ENCODE data around the gene KAZN. TPM values are rescaled to one million over a fixed set of nuclear protein-coding genes. Genes with fewer than 3 reads are reported as not detected.
A peak's percentile ranks its signal among the peaks of the same experiment; 100 is the strongest.

KAZN gene
- total RNA-seq, 1 donor from 2014 or later = 33.5 TPM

GRCh38 chr1:14726606-14727005 is 128.1 kb downstream of the KAZN start:
- H3K36me3 ChIP-seq = no peaks in the 10 kb centered on the region
- TF ChIP-seq, protein P1, sequence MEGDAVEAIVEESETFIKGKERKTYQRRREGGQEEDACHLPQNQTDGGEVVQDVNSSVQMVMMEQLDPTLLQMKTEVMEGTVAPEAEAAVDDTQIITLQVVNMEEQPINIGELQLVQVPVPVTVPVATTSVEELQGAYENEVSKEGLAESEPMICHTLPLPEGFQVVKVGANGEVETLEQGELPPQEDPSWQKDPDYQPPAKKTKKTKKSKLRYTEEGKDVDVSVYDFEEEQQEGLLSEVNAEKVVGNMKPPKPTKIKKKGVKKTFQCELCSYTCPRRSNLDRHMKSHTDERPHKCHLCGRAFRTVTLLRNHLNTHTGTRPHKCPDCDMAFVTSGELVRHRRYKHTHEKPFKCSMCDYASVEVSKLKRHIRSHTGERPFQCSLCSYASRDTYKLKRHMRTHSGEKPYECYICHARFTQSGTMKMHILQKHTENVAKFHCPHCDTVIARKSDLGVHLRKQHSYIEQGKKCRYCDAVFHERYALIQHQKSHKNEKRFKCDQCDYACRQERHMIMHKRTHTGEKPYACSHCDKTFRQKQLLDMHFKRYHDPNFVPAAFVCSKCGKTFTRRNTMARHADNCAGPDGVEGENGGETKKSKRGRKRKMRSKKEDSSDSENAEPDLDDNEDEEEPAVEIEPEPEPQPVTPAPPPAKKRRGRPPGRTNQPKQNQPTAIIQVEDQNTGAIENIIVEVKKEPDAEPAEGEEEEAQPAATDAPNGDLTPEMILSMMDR (IDR thresholded peaks at IDR 0.05) = no peak
- H3K27ac ChIP-seq = no peak overlapping the region
- intact Hi-C loops (cut with DNase I) = no loop called here
- ATAC-seq (no peak), DNase-seq (no peak)
- H3K27me3 ChIP-seq = no peaks in the 10 kb centered on the region
- H3K4me3 ChIP-seq = no peak overlapping the region
- no peaks in the 10 kb centered on the region for H3K4me1 ChIP-seq
- no peaks in the 10 kb centered on the region for H3K9me3 ChIP-seq

DNA sequence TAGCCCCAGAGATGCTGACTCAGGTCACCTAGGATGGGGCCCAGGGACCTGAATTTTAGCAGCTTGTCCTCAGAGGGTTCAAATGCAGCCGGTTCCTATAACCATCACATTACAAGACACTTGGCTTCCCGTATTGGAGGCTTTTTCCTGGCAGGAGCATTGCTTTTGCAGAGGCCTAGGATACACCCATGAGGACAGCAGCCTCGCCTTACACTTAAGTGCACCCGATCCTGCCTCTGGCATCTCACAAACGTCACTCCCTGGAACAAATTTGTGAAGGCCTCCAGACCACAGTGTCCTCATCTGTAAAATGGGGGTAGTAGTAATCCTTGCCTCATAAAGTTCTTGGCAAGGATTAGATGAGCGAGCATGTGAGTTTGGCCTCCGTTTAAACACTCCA is 130.0 kb downstream of the KAZN start:
- no peak for ATAC-seq
- H3K4me3 ChIP-seq = no peak overlapping the region
- DNase-seq = no peak
- peaks cover 2% of the 10 kb centered on the region for H3K4me1 ChIP-seq
- H3K36me3 ChIP-seq = no peaks in the 10 kb centered on the region
- H3K9me3 ChIP-seq = no peaks in the 10 kb centered on the region
- intact Hi-C loops (cut with DNase I) = no loop called here
- H3K27me3 ChIP-seq = no peaks in the 10 kb centered on the region
- no peak overlapping the region for H3K27ac ChIP-seq
- TF ChIP-seq, protein P1 (IDR thresholded peaks at IDR 0.05) = no peak

GRCh38 chr1:14732728-14733047 is 134.2 kb downstream of the KAZN start:
- H3K27me3 ChIP-seq = no peaks in the 10 kb centered on the region
- ATAC-seq = no peak
- peaks cover 4% of the 10 kb centered on the region for H3K4me1 ChIP-seq
- no peaks in the 10 kb centered on the region for H3K36me3 ChIP-seq
- H3K9me3 ChIP-seq = no peaks in the 10 kb centered on the region
- DNase-seq = no peak
- TF ChIP-seq, protein P1 (IDR thresholded peaks at IDR 0.05) = no peak
- intact Hi-C loops (cut with DNase I) = no loop called here
- no peak overlapping the region for H3K27ac ChIP-seq
- no peak overlapping the region for H3K4me3 ChIP-seq

GRCh38 chr1:14733048-14733778 is 134.7 kb downstream of the KAZN start:
- Histone ChIP-seq H3K9me3 (no peaks in the 10 kb centered on the region), H3K4me1 (peaks cover 4% of the 10 kb centered on the region), H3K27me3 (no peaks in the 10 kb centered on the region), H3K36me3 (no peaks in the 10 kb centered on the region), H3K27ac (no peak overlapping the region), H3K4me3 (no peak overlapping the region)
- ATAC-seq (peak; percentile 42), DNase-seq (no peak)
- TF ChIP-seq, protein P1 (IDR thresholded peaks at IDR 0.05) = no peak
- intact Hi-C loops (cut with DNase I) = no loop called here

GRCh38 chr1:14733779-14734140 is 135.3 kb downstream of the KAZN start:
- intact Hi-C loops (cut with DNase I) = no loop called here
- Histone ChIP-seq H3K27me3 (peaks cover 1% of the 10 kb centered on the region), H3K4me1 (peaks cover 4% of the 10 kb centered on the region), H3K9me3 (no peaks in the 10 kb centered on the region), H3K27ac (no peak overlapping the region), H3K36me3 (no peaks in the 10 kb centered on the region), H3K4me3 (no peak overlapping the region)
- ATAC-seq (no peak), DNase-seq (no peak)
- TF ChIP-seq, protein P1 (IDR thresholded peaks at IDR 0.05) = no peak

- TF ChIP-seq, protein P1 (IDR thresholded peaks at IDR 0.05) = no peak
- ATAC-seq (no peak), DNase-seq (no peak)
- no peaks in the 10 kb centered on the region for H3K9me3 ChIP-seq
- H3K4me1 ChIP-seq = peaks cover 4% of the 10 kb centered on the region
- intact Hi-C loops (cut with DNase I) = no loop called here
- no peak overlapping the region for H3K4me3 ChIP-seq
- no peaks in the 10 kb centered on the region for H3K36me3 ChIP-seq
- H3K27me3 ChIP-seq = peaks cover 8% of the 10 kb centered on the region
- no peak overlapping the region for H3K27ac ChIP-seq
Observed at GRCh38 chr1:14735841-14736240, 137.4 kb downstream of the KAZN start.

All from upper lobe of right lung (tissue), 1 donor.